ENCODE data around the gene PCNX2.

GRCh38 chr1:233290396-233291034 lies 5.0 kb downstream of the PCNX2 start:
- TF ChIP-seq POLR2AphosphoS5 (IDR thresholded peaks at IDR 0.05; ENCODE audit: low read depth, low read length) (no peak), FOSL1 (IDR thresholded peaks at IDR 0.05; ENCODE audit: low read depth) (no peak), CTCF (IDR thresholded peaks at IDR 0.05 in 2 of 3, conservative IDR thresholded peaks at IDR 0.05 in 1 of 3; ENCODE audit: borderline replicate concordance in 1 of 3, insufficient read depth in 1 of 3, low read depth in 2 of 3, low read length in 2 of 3) (no peak), EZH2 (IDR thresholded peaks at IDR 0.05) (no peak), EZH2phosphoT487 (IDR thresholded peaks at IDR 0.05; ENCODE audit: borderline replicate concordance) (no peak), TCF7L2 (IDR thresholded peaks at IDR 0.05; ENCODE audit: borderline replicate concordance, extremely low read depth, insufficient read depth, insufficient read length) (no peak), POLR2A (IDR thresholded peaks at IDR 0.05; ENCODE audit: borderline replicate concordance, extremely low read depth, insufficient read depth, insufficient read length) (no peak), CEBPB (IDR thresholded peaks at IDR 0.05; ENCODE audit: low read depth) (no peak), ATF3 (IDR thresholded peaks at IDR 0.05) (no peak), SRF (IDR thresholded peaks at IDR 0.05; ENCODE audit: low read depth) (no peak), EGR1 (IDR thresholded peaks at IDR 0.05; ENCODE audit: low read depth) (no peak)

Measured in HCT116 (cell line).